Effector memory CD4-positive, alpha-beta T cell (primary cell): ENCODE results near the gene KLF3.

Experiments
- DNase-seq, 3 donors: peaks; one replicate each; pipeline ENCODE4 v3.0.0-alpha.2; 2020
- H3K27ac ChIP-seq: 2 replicates; pipeline ENCODE4 v1.7.0; 2013; ENCODE audit warnings: mild to moderate bottlenecking, low read length, moderate library complexity; ENCODE audit not compliant: insufficient read depth, poor library complexity, severe bottlenecking
- H3K27me3 ChIP-seq: replicated peaks from 2 replicates; pipeline ENCODE4 v1.7.0; 2013; ENCODE audit warnings: mild to moderate bottlenecking, low read length; ENCODE audit not compliant: insufficient read depth, control insufficient read depth, poor library complexity, severe bottlenecking
- H3K36me3 ChIP-seq: 2 replicates; pipeline ENCODE4 v1.7.0; 2013; ENCODE audit warnings: mild to moderate bottlenecking, low read length, moderate library complexity; ENCODE audit not compliant: control insufficient read depth, insufficient read depth
- H3K4me1 ChIP-seq: 2 replicates; pipeline ENCODE4 v1.7.0; 2013; ENCODE audit warnings: low read length, mild to moderate bottlenecking; ENCODE audit not compliant: control insufficient read depth, insufficient read depth, poor library complexity, severe bottlenecking
- H3K4me3 ChIP-seq: 2 replicates; pipeline ENCODE4 v1.7.0; 2013; ENCODE audit warnings: low read length, low read depth, mild to moderate bottlenecking; ENCODE audit not compliant: insufficient read depth, poor library complexity, severe bottlenecking
- H3K9me3 ChIP-seq: 2 replicates; pipeline ENCODE4 v1.7.0; 2013; ENCODE audit warnings: mild to moderate bottlenecking, low read length, moderate library complexity; ENCODE audit not compliant: control insufficient read depth

The KLF3 gene

GRCh38 chr4:38749336-38749735, 85.3 kb downstream of the KLF3 start:
- Histone ChIP-seq H3K4me3 (no peak overlapping the region), H3K4me1 (no peaks in the 10 kb centered on the region), H3K36me3 (no peaks in the 10 kb centered on the region), H3K27ac (no peak overlapping the region), H3K27me3 (no peaks in the 10 kb centered on the region), H3K9me3 (no peaks in the 10 kb centered on the region)
- DNase-seq = no peak
